Neural progenitor cell (in vitro differentiated cells): ENCODE data around the gene UNK. TPM values are rescaled to one million over a fixed set of nuclear protein-coding genes. Genes with fewer than 3 reads are reported as not detected.
A peak's percentile ranks its signal among the peaks of the same experiment; 100 is the strongest.
"Not testable (repeated sequence)": the region's sequence is repeated elsewhere in the genome, so short reads cannot be mapped to it uniquely, and the experiment has no call there.

Source experiments
- DNase-seq: peaks from one replicate; pipeline ENCODE4 v3.0.0-alpha.2; 2016; ENCODE audit warnings: low spot score
- H2AFZ ChIP-seq: fragments of 200-600 bp; sonication (generic); replicated peaks from 2 replicates; pipeline ENCODE4 v1.6.1; 2016; ENCODE audit warnings: antibody characterized with exemption
- H3F3A ChIP-seq: fragments of 200-600 bp; sonication (generic); 2 replicates; pipeline ENCODE4 v1.6.1; 2016; ENCODE audit warnings: antibody characterized with exemption, low read depth
- H3K27ac ChIP-seq: fragments of 200-600 bp; sonication (generic); 2 replicates; pipeline ENCODE4 v1.5.1; 2016; ENCODE audit warnings: mild to moderate bottlenecking
- H3K27me3 ChIP-seq: fragments of 200-600 bp; sonication (generic); 2 replicates; pipeline ENCODE4 v1.6.1; 2016; ENCODE audit warnings: mild to moderate bottlenecking, moderate library complexity
- H3K36me3 ChIP-seq: fragments of 200-600 bp; sonication (generic); 2 replicates; pipeline ENCODE4 v1.5.1; 2016
- H3K4me1 ChIP-seq: fragments of 200-600 bp; sonication (generic); 2 replicates; pipeline ENCODE4 v1.6.1; 2016; ENCODE audit warnings: mixed run types
- H3K4me2 ChIP-seq: fragments of 200-600 bp; sonication (generic); 2 replicates; pipeline ENCODE4 v1.6.1; 2016
- H3K4me3 ChIP-seq: fragments of 200-600 bp; sonication (generic); 2 replicates; pipeline ENCODE4 v1.5.1; 2016
- H3K79me2 ChIP-seq: fragments of 200-600 bp; sonication (generic); 2 replicates; pipeline ENCODE4 v1.6.1; 2016; ENCODE audit warnings: low read depth
- H3K9ac ChIP-seq: fragments of 200-600 bp; sonication (generic); 2 replicates; pipeline ENCODE4 v1.6.1; 2016
- H3K9me3 ChIP-seq: fragments of 200-600 bp; sonication (generic); 2 replicates; pipeline ENCODE4 v1.5.1; 2016; ENCODE audit warnings: low read depth
- H4K20me1 ChIP-seq: fragments of 200-600 bp; sonication (generic); 2 replicates; pipeline ENCODE4 v1.6.1; 2016; ENCODE audit warnings: low read depth
- H3K27ac Mint-ChIP-seq: 3 replicates; pipeline ENCODE4 v1.8.0; 2021; ENCODE audit warnings: mixed read lengths
- H3K27me3 Mint-ChIP-seq: 2 replicates; pipeline ENCODE4 v1.8.0; 2022; ENCODE audit warnings: low read depth, mild to moderate bottlenecking, inconsistent platforms, moderate library complexity, mixed read lengths; ENCODE audit not compliant: insufficient read depth
- H3K36me3 Mint-ChIP-seq: 3 replicates; pipeline ENCODE4 v1.8.0; 2021; ENCODE audit warnings: mixed read lengths
- H3K4me1 Mint-ChIP-seq: 3 replicates; pipeline ENCODE4 v1.8.0; 2021; ENCODE audit warnings: mixed read lengths
- H3K4me3 Mint-ChIP-seq: 3 replicates; pipeline ENCODE4 v1.8.0; 2021; ENCODE audit warnings: mild to moderate bottlenecking, moderate library complexity, mixed read lengths
- H3K9me3 Mint-ChIP-seq: 3 replicates; pipeline ENCODE4 v1.8.0; 2020; ENCODE audit warnings: mixed read lengths
- CTCF ChIP-seq: fragments of 200-600 bp; sonication (generic); IDR thresholded peaks from 2 replicates; pipeline ENCODE4 v1.5.1; 2017; ENCODE audit warnings: antibody characterized with exemption, mild to moderate bottlenecking
- EZH2 ChIP-seq: fragments of 200-600 bp; sonication (generic); IDR thresholded peaks from 2 replicates; pipeline ENCODE4 v1.6.1; 2017; ENCODE audit warnings: antibody characterized with exemption, mild to moderate bottlenecking, moderate library complexity
- EZH2phosphoT487 ChIP-seq: fragments of 200-600 bp; sonication (generic); IDR thresholded peaks from 2 replicates; pipeline ENCODE4 v1.6.1; 2017; ENCODE audit warnings: antibody characterized with exemption
- total RNA-seq: library from RNA; depleted of rRNA; stranded (reverse); fragments of >200 nt; gene quantifications from 2 replicates; pipeline ENCODE4 v1.2.3, GENCODE V29; 2015; ENCODE audit warnings: low replicate concordance

UNK gene
- total RNA-seq, 1 donor from 2014 or later = 38.5 TPM

DNA sequence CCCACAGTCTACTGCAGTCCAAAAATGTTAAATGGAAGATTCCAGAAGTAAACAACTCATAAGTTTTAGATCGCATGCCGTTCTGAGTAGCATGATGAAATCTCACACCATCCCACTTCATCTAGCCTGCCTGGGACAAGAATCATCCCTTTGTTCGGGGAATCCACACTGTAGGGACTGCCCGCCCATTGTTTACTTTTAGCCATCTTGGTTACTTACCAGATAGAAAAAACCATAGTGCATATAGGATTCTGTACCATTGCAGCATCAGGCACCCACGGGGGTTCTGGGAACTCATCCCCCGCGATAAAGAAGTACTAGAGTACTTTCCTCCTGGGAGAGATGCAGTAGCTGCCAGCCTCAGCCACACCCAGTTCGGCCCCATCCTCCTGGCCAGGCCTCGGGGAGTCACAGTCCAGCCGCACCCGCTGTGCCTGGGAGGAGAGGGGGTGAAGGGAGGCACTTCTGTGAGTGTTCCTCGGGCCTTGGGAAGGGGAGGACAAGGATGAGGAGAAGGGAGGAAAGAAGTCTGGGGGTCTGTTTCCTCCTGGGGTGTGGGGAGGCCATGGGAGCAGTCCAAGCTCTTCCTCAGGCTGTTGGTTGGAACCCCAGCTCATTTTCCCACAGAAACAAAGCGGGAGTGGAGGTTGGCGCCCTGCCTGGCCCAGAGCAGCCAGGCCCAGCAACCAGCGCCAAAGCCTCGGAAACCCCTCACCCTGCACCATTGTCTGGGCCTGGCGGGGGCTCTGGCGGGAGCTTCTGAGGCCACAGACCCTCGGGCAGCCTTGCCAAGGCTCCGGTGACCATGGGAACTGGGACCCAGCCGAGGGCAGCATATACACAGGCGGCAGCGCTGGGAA is 84.9 kb downstream of the UNK start:
- H3K4me2 ChIP-seq = no peak overlapping the region
- no peaks in the 10 kb centered on the region for H3K27me3 ChIP-seq
- no peak for DNase-seq
- Mint-ChIP-seq H3K4me1 (peaks cover 31% of the 10 kb centered on the region), H3K36me3 (no peaks in the 10 kb centered on the region), H3K27me3 (peaks cover 7% of the 10 kb centered on the region), H3K4me3 (no peak overlapping the region), H3K27ac (peak overlapping the region; percentile 94), H3K9me3 (no peaks in the 10 kb centered on the region)
- no peaks in the 10 kb centered on the region for H4K20me1 ChIP-seq
- H3K79me2 ChIP-seq = no peaks in the 10 kb centered on the region
- peak overlapping the region; percentile 75 for H2AFZ ChIP-seq
- H3K9ac ChIP-seq = no peak overlapping the region
- no peaks in the 10 kb centered on the region for H3K36me3 ChIP-seq
- H3K4me3 ChIP-seq = no peak overlapping the region
- no peaks in the 10 kb centered on the region for H3K9me3 ChIP-seq
- TF ChIP-seq EZH2phosphoT487 (no peak), EZH2 (no peak), CTCF (no peak)
- H3K4me1 ChIP-seq = no peaks in the 10 kb centered on the region
- H3F3A ChIP-seq = peaks cover 8% of the 10 kb centered on the region
- no peak overlapping the region for H3K27ac ChIP-seq

GRCh38 chr17:75870228-75870627 is 85.6 kb downstream of the UNK start:
- peak overlapping the region; percentile 68 for H3K27ac Mint-ChIP-seq
- not testable (repeated sequence) for H3F3A ChIP-seq, H4K20me1 ChIP-seq, H3K27me3 Mint-ChIP-seq, H3K36me3 ChIP-seq, DNase-seq, H3K36me3 Mint-ChIP-seq, H3K4me3 Mint-ChIP-seq, H3K79me2 ChIP-seq, H3K27ac ChIP-seq, H3K4me2 ChIP-seq, H3K9me3 Mint-ChIP-seq, H3K4me3 ChIP-seq, H3K9me3 ChIP-seq, H3K27me3 ChIP-seq, H3K9ac ChIP-seq, H3K4me1 ChIP-seq
- H2AFZ ChIP-seq = peak overlapping the region; percentile 75
- H3K4me1 Mint-ChIP-seq = peaks cover 26% of the 10 kb centered on the region

DNA sequence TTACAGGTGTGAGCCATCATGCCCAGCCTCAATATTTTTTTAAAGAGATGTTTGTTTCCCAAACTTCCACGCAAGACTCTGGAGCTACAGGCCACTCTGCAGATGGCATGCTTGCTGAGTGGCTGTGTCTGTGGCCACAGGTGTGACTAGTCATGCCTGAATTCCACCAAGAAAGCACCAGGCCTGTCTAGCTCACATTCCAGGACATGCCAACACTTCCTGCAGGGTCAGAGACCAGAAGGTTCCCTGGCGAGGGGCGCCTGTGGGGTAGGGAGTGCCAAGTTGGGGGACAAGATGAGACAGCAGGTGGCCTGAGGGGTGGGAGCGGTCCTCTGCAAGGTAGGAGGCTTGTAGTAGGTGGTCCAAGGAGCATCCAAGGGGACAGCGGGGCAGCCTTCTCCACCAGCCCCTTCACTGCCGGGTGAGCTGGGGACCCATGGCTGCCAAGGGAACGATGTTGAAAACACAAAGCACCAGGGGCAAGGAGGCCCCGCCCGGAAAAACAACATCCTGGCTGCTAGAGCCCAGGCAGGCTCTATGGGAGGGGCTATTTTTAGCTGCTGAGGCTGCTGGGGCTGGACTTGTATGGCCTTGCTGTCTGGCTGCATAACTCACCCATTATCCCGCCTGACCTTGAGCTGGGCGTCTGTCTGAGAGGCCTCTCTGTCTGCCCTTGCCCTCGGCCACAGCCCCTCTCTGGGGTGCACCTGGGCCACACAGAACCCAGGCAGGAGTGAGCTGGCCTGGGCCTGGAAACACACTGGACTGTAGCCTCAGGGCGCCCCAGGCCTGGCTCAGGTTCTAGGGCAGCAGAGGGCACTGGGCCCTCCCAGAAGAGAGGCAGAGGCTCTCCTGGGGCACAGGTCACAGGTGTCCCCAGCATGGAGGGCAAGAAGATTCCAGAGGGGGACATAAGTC is 88.1 kb downstream of the UNK start:
- no peak overlapping the region for H3K4me3 Mint-ChIP-seq
- Histone ChIP-seq H3K27ac (no peak overlapping the region), H3K4me2 (no peak overlapping the region)

More for the DNA sequence above, 88.1 kb downstream of the UNK start:
- H3K4me1 Mint-ChIP-seq = peaks cover 33% of the 10 kb centered on the region
- H2AFZ ChIP-seq = no peak overlapping the region
- no peak overlapping the region for H3K27ac Mint-ChIP-seq
- no peaks in the 10 kb centered on the region for H3K9me3 ChIP-seq
- H3K27me3 ChIP-seq = peaks cover 20% of the 10 kb centered on the region
- H3K36me3 ChIP-seq = no peaks in the 10 kb centered on the region
- H3K4me1 ChIP-seq = peaks cover 6% of the 10 kb centered on the region
- H3K27me3 Mint-ChIP-seq = peaks cover 21% of the 10 kb centered on the region
- H4K20me1 ChIP-seq = no peaks in the 10 kb centered on the region
- H3K9me3 Mint-ChIP-seq = no peaks in the 10 kb centered on the region
- H3K79me2 ChIP-seq = no peaks in the 10 kb centered on the region
- H3F3A ChIP-seq = peaks cover 13% of the 10 kb centered on the region
- TF ChIP-seq CTCF = no peak
- TF ChIP-seq EZH2phosphoT487 = no peak
- TF ChIP-seq EZH2 = no peak
- no peak for DNase-seq
- no peaks in the 10 kb centered on the region for H3K36me3 Mint-ChIP-seq
- no peak overlapping the region for H3K9ac ChIP-seq
- H3K4me3 ChIP-seq = no peak overlapping the region
